HG02981 (cell line): ENCODE measurements around the gene CERKL.

Experiments used
- ATAC-seq: cut with Tn5 transposase; IDR thresholded peaks from one replicate; pipeline ENCODE4 v1.9.1; 2021; ENCODE audit warnings: mild to moderate bottlenecking, moderate library complexity; ENCODE audit not compliant: unreplicated experiment

Gene CERKL

DNA sequence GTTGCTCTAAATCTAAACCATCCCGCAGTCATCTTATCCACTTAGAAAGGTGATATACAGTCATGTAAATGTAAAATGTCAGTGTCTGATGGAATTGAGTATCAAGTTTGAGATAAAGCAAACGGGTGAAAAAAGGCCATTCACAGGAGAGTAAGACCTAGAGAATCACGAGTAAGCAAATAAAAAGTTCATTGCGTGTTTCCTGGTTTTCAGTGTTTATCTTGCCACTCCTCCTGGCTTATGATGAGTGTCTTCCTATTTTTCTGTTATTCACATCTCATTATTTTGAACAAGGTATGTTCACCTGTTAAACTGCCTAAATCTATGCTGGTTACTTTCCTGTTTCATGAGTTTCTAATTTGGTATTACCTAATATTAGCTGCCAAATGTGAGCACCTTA lies 130.9 kb downstream of the CERKL start:
- no peak for ATAC-seq

DNA sequence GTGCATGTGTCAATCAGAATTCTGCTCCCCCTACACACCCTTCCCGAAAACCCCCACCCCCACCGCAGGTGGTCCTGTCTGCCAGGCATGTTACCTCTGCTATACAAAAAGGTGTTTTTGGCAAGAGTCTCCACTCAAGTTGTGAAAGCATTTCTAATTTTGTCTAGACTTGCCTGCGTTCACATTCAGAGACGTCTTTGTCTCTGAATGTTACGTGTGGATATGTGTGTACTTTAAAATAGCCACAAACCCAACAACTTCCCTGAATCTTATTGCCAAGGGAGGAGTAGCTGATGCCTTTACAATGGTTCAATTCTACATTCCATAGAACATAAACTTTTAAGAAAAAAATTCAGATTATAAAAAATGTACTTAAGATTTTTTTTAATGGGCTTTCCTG lies 133.1 kb downstream of the CERKL start:
- ATAC-seq, result no peak

DNA sequence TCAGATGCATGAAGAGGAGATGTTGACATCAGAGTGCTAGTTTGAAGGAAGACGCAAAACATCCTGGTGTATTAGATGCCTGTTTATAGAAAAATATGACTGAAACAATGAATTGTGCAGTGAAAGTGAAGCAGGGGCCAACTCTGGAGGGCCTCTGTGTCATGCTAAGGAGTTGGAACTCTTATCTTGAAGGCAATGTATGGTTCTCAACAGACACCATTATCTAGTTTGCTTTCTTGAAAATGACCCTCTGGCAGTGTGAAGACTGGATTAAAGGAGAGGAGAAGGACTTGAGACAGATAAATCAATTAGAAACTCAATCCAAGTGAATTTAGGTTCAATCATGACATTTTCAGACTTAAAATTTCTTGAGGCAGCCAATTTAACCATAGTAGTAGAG lies 136.7 kb downstream of the CERKL start:
- ATAC-seq, result no peak

DNA sequence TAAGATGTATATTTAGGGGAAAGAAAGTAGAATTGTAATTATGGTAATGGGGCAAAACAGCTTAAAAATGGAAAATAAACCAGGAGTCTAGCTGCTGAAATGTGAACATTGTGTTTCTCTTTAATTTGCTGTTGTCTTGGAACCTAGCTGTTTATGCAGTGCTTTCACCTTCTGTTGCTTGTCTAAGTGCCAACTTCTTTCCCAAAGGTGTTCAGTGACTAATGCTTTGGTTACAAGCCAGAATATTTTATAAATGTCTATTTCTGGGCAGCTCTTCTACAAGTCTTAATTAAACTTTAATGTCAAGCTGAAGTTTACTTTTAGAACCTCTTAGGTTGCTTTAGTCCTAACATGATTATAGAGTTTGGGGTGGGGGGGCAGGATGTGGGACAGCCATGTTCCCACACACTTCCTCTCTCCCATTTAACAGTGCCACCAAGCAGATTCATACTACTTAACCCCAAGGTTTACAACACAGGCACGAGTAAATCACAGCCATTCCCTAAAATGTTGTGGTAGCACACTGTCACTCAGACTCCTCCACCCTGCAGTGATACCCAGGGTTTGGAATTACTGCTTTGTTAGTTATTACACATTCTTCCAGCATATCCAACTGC lies 139.1 kb downstream of the CERKL start:
- no peak for ATAC-seq

DNA sequence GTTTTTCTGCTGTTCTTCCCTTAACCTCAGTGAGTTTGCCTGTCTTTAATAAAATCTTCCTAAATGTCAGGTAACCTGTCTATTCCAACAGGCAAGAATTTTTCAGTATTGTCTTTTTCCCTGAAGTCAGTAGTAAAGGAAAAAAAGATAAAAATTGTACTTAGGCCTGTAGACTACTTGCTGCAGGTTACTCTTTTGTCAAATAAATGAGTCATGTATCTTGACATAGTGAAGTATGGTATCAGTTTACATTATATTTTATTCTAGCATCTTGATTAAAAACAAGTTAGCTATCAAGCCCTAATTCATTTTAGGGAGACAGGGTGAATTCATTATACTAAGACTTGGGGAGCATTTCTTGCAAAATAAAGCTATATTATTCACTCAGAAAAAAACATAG lies 139.9 kb downstream of the CERKL start:
- no peak for ATAC-seq

DNA sequence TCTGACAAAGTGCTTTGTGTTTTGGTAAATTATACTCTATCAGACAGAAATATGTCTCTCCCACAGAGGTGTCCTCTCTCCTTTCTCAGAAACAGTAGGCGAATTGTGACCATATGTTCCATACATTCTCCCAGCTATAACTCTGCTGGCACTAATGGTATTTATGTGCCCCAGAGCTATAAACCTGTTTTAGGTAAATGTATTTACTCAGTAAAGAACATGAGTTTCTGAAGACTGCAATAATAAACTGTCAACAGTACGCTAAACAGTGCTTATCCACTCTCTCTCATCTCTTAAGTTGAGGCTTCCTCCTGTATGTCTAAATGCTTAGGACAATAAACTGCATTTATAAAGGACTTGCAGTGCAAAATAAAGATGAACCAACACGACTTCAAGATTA lies 141.2 kb downstream of the CERKL start:
- no peak for ATAC-seq

DNA sequence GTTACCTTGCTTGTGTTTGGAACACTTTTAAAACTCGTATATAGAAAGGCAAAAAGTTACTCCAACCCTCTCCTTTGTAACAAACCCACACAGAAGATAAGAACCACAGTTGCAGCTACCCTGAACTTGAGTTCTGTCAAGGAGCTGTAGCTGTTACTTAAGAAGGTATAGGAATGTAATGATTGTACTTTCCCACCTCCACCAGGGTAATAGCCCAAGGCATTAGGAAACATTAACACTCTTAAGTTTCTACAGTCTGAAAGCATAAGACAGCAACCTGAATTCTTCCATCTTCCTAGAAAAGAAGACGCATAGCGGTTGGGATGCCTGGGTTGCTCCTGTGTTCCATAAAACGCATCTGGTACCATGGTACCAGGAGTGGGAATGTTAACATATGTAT lies 156.7 kb downstream of the CERKL start:
- no peak for ATAC-seq

DNA sequence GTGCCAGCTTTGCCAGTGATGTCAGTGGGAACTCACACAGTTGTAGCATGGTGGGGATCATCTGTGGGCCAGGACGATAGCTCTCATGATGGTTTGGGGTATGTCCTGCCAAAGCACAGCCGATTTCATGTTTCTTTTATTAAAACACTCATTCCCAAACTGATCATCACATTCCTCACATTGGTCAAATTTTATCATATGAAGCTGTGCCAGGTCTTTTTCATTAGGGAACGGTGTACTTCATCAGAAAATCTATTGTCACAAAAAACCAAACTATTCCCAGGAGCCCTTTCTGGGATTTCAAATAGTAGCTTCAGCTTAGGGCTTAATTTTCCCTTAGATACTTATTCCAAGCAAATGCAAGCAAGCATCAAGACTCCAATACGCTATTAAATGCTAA lies 157.7 kb downstream of the CERKL start:
- ATAC-seq, result no peak
